Breast epithelium (tissue), 3 donors: ENCODE measurements around the gene BMP7.

ENCODE experiments used
- CTCF ChIP-seq, 3 donors: fragments of 450-650 bp; IDR thresholded peaks; one replicate each; pipeline ENCODE4 v1.5.1; 2016 to 2017; ENCODE audit warnings: antibody characterized with exemption in 3 of 3, mild to moderate bottlenecking in 3 of 3, moderate library complexity in 3 of 3
- POLR2A ChIP-seq: fragments of 450-650 bp; IDR thresholded peaks from one replicate; pipeline ENCODE4 v1.6.1; 2016; ENCODE audit warnings: antibody characterized with exemption, mild to moderate bottlenecking, moderate library complexity
- POLR2AphosphoS5 ChIP-seq, 3 donors: sonication (generic); formaldehyde crosslinking; IDR thresholded peaks; one replicate each; pipeline ENCODE4 v1.6.1; 2017; ENCODE audit warnings: antibody characterized with exemption in 3 of 3

GRCh38 chr20:57139342-57140093, 126.9 kb downstream of the BMP7 start:
- no peak for TF ChIP-seq CTCF (IDR thresholded peaks at IDR 0.05)
- TF ChIP-seq POLR2A, result no peak
- no peak for TF ChIP-seq POLR2AphosphoS5 (IDR thresholded peaks at IDR 0.05)
